GM23338 (cell line): ENCODE results near the gene TBK1. TPM values are rescaled to one million over a fixed set of nuclear protein-coding genes. Genes with fewer than 3 reads are reported as not detected.
A peak's percentile ranks its signal among the peaks of the same experiment; 100 is the strongest.

Source experiments
- ATAC-seq: fragments of 200-7000 bp; cut with Tn5 transposase; 3 replicates; pipeline ENCODE4 v1.9.1; 2020
- DNase-seq: peaks from one replicate; pipeline ENCODE4 v3.0.0-alpha.2; 2015; ENCODE audit warnings: low spot score
- H2AFZ ChIP-seq: fragments of 200-600 bp; sonication (generic); 2 replicates; pipeline ENCODE4 v1.8.0; 2016; ENCODE audit warnings: antibody characterized with exemption, mild to moderate bottlenecking, moderate library complexity
- H3F3A ChIP-seq: fragments of 200-600 bp; sonication (generic); replicated peaks from 2 replicates; pipeline ENCODE4 v1.8.0; 2017; ENCODE audit warnings: antibody characterized with exemption, mixed run types, low read depth
- H3K27ac ChIP-seq: fragments of 200-600 bp; sonication (generic); 2 replicates; pipeline ENCODE4 v1.6.1; 2016; ENCODE audit warnings: low read depth
- H3K27me3 ChIP-seq: fragments of 200-600 bp; sonication (generic); 2 replicates; pipeline ENCODE4 v1.8.0; 2016; ENCODE audit warnings: mild to moderate bottlenecking, mixed run types, moderate library complexity; ENCODE audit not compliant: insufficient read depth
- H3K36me3 ChIP-seq: fragments of 200-600 bp; sonication (generic); 2 replicates; pipeline ENCODE4 v1.8.0; 2016; ENCODE audit warnings: mild to moderate bottlenecking; ENCODE audit not compliant: insufficient read depth
- H3K4me1 ChIP-seq: fragments of 200-600 bp; sonication (generic); 2 replicates; pipeline ENCODE4 v1.8.0; 2016; ENCODE audit warnings: mild to moderate bottlenecking, moderate library complexity; ENCODE audit not compliant: insufficient read depth
- H3K4me2 ChIP-seq: fragments of 200-600 bp; sonication (generic); 2 replicates; pipeline ENCODE4 v1.7.1; 2017; ENCODE audit warnings: mixed run types
- H3K4me3 ChIP-seq: fragments of 200-600 bp; sonication (generic); 2 replicates; pipeline ENCODE4 v1.6.1; 2016; ENCODE audit warnings: mixed run types
- H3K79me2 ChIP-seq: fragments of 200-600 bp; sonication (generic); replicated peaks from 2 replicates; pipeline ENCODE4 v1.8.0; 2017; ENCODE audit warnings: mild to moderate bottlenecking; ENCODE audit not compliant: insufficient read depth
- H3K9me2 ChIP-seq: fragments of 200-600 bp; sonication (generic); 2 replicates; pipeline ENCODE4 v1.8.0; 2017; ENCODE audit not compliant: insufficient read depth
- H4K20me1 ChIP-seq: fragments of 200-600 bp; sonication (generic); replicated peaks from 2 replicates; pipeline ENCODE4 v1.8.0; 2017; ENCODE audit warnings: mild to moderate bottlenecking; ENCODE audit not compliant: insufficient read depth
- H3K27ac Mint-ChIP-seq: 2 replicates; pipeline ENCODE4 v1.8.0; 2020; ENCODE audit warnings: inconsistent platforms, mild to moderate bottlenecking, moderate library complexity, mixed read lengths
- H3K27me3 Mint-ChIP-seq: 3 replicates; pipeline ENCODE4 v1.8.0; 2022; ENCODE audit warnings: low read depth, mild to moderate bottlenecking, moderate library complexity, mixed read lengths, inconsistent platforms; ENCODE audit not compliant: insufficient read depth, poor library complexity
- H3K36me3 Mint-ChIP-seq: 3 replicates; pipeline ENCODE4 v1.8.0; 2021; ENCODE audit warnings: low read depth, mild to moderate bottlenecking, inconsistent platforms, moderate library complexity, mixed read lengths
- H3K4me1 Mint-ChIP-seq: 3 replicates; pipeline ENCODE4 v1.8.0; 2020; ENCODE audit warnings: mild to moderate bottlenecking, inconsistent platforms, mixed read lengths
- H3K4me3 Mint-ChIP-seq: 3 replicates; pipeline ENCODE4 v1.8.0; 2021; ENCODE audit warnings: moderate library complexity, mild to moderate bottlenecking, inconsistent platforms, mixed read lengths
- H3K9me3 Mint-ChIP-seq: 3 replicates; pipeline ENCODE4 v1.8.0; 2020; ENCODE audit warnings: moderate library complexity, mild to moderate bottlenecking, inconsistent platforms, mixed read lengths
- JUNB ChIP-seq: IDR thresholded peaks from one replicate; pipeline ENCODE4 v1.6.1; 2016; ENCODE audit warnings: antibody characterized with exemption; ENCODE audit not compliant: unreplicated experiment
- polyA plus RNA-seq: library from polyadenylated mRNA; unstranded; fragments of >200 nt; fragmentation: Nextera tagmentation; extraction: Ambion mirVana; gene quantifications from 2 replicates; pipeline ENCODE4 v1.2.1, GENCODE V29; 2016
- total RNA-seq: library from RNA; depleted of rRNA; stranded (reverse); fragments of >200 nt; shearing (Covaris generic); gene quantifications from 2 replicates; pipeline ENCODE4 v1.2.3, GENCODE V29; 2014
- TF ChIP-seq, protein P1 (sequence below): fragments of 250-450 bp; sonication (Bioruptor Pico); IDR thresholded peaks from 2 replicates; pipeline ENCODE4 v1.5.0; 2020; ENCODE audit warnings: mild to moderate bottlenecking, moderate library complexity

TBK1 gene
- total and polyA plus RNA-seq, 2 experiments from 2014 or later = 21.7 to 29.9 TPM

DNA sequence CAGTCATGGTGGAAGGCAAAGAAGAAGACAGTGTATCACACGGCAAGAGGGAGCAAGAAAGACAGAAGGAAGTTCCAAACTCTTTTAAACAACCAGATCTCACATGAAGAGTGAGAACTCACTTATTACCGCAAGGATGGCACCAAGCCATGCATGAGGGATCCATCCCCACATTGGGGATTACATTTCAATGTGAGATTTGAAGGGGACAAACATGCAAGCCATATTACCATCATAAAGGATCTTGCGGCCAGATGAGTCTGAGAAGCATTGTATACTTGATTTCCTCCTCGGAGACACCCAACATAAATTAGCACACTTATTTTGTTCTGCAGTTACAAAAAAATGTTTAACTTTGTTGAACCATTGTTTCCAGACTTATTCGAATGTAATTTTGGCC is 66.5 kb downstream of the TBK1 start:
- H3K4me1 Mint-ChIP-seq = peaks cover 25% of the 10 kb centered on the region

More for the DNA sequence above, 66.5 kb downstream of the TBK1 start:
- ATAC-seq = no peak
- Histone ChIP-seq H3K9me2 (0 out of 2 replicates have a peak, but pooled peaks cover 3% of the 10 kb centered on the region), H3K79me2 (no peaks in the 10 kb centered on the region), H3K36me3 (no peaks in the 10 kb centered on the region), H2AFZ (peak overlapping the region; percentile 63; the same call in 1 of the 2 replicates), H4K20me1 (no peaks in the 10 kb centered on the region), H3K4me2 (no peak overlapping the region), H3K27ac (no peak overlapping the region), H3F3A (no peaks in the 10 kb centered on the region), H3K4me3 (no peak overlapping the region), H3K27me3 (no peaks in the 10 kb centered on the region), H3K4me1 (peaks cover 20% of the 10 kb centered on the region)
- peaks cover 8% of the 10 kb centered on the region for H3K27me3 Mint-ChIP-seq
- no peaks in the 10 kb centered on the region for H3K36me3 Mint-ChIP-seq
- DNase-seq = no peak
- H3K9me3 Mint-ChIP-seq = no peaks in the 10 kb centered on the region
- H3K27ac Mint-ChIP-seq = no peak overlapping the region
- H3K4me3 Mint-ChIP-seq = no peak overlapping the region
- TF ChIP-seq JUNB = no peak
- TF ChIP-seq, protein P1, sequence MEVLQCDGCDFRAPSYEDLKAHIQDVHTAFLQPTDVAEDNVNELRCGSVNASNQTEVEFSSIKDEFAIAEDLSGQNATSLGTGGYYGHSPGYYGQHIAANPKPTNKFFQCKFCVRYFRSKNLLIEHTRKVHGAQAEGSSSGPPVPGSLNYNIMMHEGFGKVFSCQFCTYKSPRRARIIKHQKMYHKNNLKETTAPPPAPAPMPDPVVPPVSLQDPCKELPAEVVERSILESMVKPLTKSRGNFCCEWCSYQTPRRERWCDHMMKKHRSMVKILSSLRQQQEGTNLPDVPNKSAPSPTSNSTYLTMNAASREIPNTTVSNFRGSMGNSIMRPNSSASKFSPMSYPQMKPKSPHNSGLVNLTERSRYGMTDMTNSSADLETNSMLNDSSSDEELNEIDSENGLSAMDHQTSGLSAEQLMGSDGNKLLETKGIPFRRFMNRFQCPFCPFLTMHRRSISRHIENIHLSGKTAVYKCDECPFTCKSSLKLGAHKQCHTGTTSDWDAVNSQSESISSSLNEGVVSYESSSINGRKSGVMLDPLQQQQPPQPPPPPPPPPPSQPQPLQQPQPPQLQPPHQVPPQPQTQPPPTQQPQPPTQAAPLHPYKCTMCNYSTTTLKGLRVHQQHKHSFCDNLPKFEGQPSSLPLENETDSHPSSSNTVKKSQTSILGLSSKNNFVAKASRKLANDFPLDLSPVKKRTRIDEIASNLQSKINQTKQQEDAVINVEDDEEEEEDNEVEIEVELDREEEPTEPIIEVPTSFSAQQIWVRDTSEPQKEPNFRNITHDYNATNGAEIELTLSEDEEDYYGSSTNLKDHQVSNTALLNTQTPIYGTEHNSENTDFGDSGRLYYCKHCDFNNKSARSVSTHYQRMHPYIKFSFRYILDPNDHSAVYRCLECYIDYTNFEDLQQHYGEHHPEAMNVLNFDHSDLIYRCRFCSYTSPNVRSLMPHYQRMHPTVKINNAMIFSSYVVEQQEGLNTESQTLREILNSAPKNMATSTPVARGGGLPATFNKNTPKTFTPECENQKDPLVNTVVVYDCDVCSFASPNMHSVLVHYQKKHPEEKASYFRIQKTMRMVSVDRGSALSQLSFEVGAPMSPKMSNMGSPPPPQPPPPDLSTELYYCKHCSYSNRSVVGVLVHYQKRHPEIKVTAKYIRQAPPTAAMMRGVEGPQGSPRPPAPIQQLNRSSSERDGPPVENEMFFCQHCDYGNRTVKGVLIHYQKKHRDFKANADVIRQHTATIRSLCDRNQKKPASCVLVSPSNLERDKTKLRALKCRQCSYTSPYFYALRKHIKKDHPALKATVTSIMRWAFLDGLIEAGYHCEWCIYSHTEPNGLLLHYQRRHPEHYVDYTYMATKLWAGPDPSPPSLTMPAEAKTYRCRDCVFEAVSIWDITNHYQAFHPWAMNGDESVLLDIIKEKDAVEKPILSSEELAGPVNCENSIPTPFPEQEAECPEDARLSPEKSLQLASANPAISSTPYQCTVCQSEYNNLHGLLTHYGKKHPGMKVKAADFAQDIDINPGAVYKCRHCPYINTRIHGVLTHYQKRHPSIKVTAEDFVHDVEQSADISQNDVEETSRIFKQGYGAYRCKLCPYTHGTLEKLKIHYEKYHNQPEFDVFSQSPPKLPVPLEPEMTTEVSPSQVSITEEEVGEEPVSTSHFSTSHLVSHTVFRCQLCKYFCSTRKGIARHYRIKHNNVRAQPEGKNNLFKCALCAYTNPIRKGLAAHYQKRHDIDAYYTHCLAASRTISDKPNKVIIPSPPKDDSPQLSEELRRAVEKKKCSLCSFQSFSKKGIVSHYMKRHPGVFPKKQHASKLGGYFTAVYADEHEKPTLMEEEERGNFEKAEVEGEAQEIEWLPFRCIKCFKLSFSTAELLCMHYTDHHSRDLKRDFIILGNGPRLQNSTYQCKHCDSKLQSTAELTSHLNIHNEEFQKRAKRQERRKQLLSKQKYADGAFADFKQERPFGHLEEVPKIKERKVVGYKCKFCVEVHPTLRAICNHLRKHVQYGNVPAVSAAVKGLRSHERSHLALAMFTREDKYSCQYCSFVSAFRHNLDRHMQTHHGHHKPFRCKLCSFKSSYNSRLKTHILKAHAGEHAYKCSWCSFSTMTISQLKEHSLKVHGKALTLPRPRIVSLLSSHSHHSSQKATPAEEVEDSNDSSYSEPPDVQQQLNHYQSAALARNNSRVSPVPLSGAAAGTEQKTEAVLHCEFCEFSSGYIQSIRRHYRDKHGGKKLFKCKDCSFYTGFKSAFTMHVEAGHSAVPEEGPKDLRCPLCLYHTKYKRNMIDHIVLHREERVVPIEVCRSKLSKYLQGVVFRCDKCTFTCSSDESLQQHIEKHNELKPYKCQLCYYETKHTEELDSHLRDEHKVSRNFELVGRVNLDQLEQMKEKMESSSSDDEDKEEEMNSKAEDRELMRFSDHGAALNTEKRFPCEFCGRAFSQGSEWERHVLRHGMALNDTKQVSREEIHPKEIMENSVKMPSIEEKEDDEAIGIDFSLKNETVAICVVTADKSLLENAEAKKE = 0 out of 2 replicates have a peak, but pooled peaks have one; percentile 1
